Lower leg skin (tissue), 3 donors: Measurements from ENCODE around the gene ANKRD45.

Experiments used
- CTCF ChIP-seq, 3 donors: fragments of 450-650 bp; IDR thresholded peaks; one replicate each; pipeline ENCODE4 v1.5.1; 2016; ENCODE audit warnings: antibody characterized with exemption in 3 of 3, mild to moderate bottlenecking in 3 of 3, moderate library complexity in 2 of 3
- POLR2A ChIP-seq, 2 donors: fragments of 450-650 bp; IDR thresholded peaks; one replicate each; pipeline ENCODE4 v1.6.1; 2016 to 2017; ENCODE audit warnings: antibody characterized with exemption in 2 of 2, mild to moderate bottlenecking in 1 of 2, moderate library complexity in 1 of 2

- TF ChIP-seq POLR2A (IDR thresholded peaks at IDR 0.05), result no peak
- TF ChIP-seq CTCF (IDR thresholded peaks at IDR 0.05), result no peak
These were observed 35.5 kb upstream of the ANKRD45 start for GRCh38 chr1:173705117-173705516.
